Measurements from ENCODE around the gene NDUFB2. TPM values are rescaled to one million over a fixed set of nuclear protein-coding genes. Genes with fewer than 3 reads are reported as not detected.
A peak's percentile ranks its signal among the peaks of the same experiment; 100 is the strongest.

Gene NDUFB2
- total and polyA plus RNA-seq, 9 of the 15 experiments (the other 6 are each of a cell fraction or from before 2014, with no cell fraction given) = 220 to 2,075 (median 320) TPM

DNA sequence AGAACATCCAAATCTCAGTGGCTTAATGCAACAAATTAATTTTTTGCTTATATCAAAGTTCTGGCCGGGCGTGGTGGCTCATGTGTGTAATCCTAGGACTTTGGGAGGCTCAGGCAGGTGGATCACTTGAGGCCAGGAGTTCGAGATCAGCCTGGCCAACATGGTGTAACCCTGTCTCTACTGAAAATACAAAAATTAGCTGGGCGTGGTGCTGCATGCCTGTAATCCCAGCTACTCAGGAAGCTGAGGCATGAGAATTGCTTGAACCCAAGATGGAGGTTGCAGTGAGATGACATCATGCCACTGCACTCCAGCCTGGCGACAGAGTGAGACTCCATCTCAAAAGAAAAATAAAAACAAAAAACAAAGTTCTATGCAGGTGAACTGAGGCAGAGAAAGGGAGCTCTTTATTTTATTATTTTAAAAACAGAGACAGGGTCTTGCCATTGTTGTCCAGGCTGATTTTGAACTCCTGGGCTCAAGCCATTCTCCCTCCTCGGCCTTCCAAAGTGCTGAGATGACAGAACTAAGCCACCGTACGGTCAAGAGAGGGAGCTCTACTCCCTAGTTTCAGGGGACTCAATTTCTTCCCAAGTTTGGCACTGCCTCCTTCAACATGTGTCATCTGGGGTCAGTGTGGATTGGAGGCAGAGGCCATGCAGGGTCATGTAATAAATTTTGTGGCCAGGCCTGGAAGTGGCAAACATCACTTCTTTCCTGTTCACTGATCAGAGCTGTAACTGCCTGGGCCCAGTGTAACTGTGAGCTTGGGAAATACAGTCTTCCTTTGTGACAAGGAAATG lies 21.4 kb upstream of the NDUFB2 start (continued):
- TF ChIP-seq, protein P1, sequence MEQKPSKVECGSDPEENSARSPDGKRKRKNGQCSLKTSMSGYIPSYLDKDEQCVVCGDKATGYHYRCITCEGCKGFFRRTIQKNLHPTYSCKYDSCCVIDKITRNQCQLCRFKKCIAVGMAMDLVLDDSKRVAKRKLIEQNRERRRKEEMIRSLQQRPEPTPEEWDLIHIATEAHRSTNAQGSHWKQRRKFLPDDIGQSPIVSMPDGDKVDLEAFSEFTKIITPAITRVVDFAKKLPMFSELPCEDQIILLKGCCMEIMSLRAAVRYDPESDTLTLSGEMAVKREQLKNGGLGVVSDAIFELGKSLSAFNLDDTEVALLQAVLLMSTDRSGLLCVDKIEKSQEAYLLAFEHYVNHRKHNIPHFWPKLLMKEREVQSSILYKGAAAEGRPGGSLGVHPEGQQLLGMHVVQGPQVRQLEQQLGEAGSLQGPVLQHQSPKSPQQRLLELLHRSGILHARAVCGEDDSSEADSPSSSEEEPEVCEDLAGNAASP (IDR thresholded peaks at IDR 0.05) = peak; percentile 91
- TF ChIP-seq DACH1 (IDR thresholded peaks at IDR 0.05; ENCODE audit: partially characterized antibody) (no peak), ZNF561 (CRISPR knock-in tag; conservative IDR thresholded peaks at IDR 0.05) (no peak), ARHGAP35 (IDR thresholded peaks at IDR 0.05; ENCODE audit: partially characterized antibody) (no peak), HLTF (IDR thresholded peaks at IDR 0.05) (no peak), NFXL1 (CRISPR knock-in tag; IDR thresholded peaks at IDR 0.05) (no peak), TRIM24 (IDR thresholded peaks at IDR 0.05) (0 out of 4 replicates have a peak, but pooled peaks of 1 of the 2 experiments have one; percentile 0), FOXA3 (CRISPR knock-in tag; conservative IDR thresholded peaks at IDR 0.05 in 1 of 2, IDR thresholded peaks at IDR 0.05 in 1 of 2) (no peak), E2F3 (CRISPR knock-in tag; IDR thresholded peaks at IDR 0.05) (no peak), LARP7 (IDR thresholded peaks at IDR 0.05) (no peak), ZSCAN32 (CRISPR knock-in tag; IDR thresholded peaks at IDR 0.05) (no peak), ZNF23 (CRISPR knock-in tag; IDR thresholded peaks at IDR 0.05) (no peak), PATZ1 (CRISPR knock-in tag; IDR thresholded peaks at IDR 0.05; ENCODE audit: borderline replicate concordance) (no peak), SPI1 (IDR thresholded peaks at IDR 0.05; ENCODE audit: borderline replicate concordance, low read depth, low read length) (no peak), TSHZ1 (CRISPR knock-in tag; IDR thresholded peaks at IDR 0.05) (no peak), EP400 (IDR thresholded peaks at IDR 0.05) (peak; percentile 53), ZNF384 (IDR thresholded peaks at IDR 0.05; ENCODE audit: low read depth, low read length) (no peak), CBX1 (IDR thresholded peaks at IDR 0.05; ENCODE audit: low read depth) (no peak)
- TF ChIP-seq, protein P2, sequence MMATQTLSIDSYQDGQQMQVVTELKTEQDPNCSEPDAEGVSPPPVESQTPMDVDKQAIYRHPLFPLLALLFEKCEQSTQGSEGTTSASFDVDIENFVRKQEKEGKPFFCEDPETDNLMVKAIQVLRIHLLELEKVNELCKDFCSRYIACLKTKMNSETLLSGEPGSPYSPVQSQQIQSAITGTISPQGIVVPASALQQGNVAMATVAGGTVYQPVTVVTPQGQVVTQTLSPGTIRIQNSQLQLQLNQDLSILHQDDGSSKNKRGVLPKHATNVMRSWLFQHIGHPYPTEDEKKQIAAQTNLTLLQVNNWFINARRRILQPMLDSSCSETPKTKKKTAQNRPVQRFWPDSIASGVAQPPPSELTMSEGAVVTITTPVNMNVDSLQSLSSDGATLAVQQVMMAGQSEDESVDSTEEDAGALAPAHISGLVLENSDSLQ (IDR thresholded peaks at IDR 0.05) = peak; percentile 55; the same call in 1 of the 2 replicates
- TF ChIP-seq, protein P3, sequence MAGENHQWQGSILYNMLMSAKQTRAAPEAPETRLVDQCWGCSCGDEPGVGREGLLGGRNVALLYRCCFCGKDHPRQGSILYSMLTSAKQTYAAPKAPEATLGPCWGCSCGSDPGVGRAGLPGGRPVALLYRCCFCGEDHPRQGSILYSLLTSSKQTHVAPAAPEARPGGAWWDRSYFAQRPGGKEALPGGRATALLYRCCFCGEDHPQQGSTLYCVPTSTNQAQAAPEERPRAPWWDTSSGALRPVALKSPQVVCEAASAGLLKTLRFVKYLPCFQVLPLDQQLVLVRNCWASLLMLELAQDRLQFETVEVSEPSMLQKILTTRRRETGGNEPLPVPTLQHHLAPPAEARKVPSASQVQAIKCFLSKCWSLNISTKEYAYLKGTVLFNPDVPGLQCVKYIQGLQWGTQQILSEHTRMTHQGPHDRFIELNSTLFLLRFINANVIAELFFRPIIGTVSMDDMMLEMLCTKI (IDR thresholded peaks at IDR 0.05; ENCODE audit: partially characterized antibody) = no peak

All from K562 (cell line).